Astrocyte (in vitro differentiated cells and primary cell): ENCODE results near the gene PGRMC2. TPM values are rescaled to one million over a fixed set of nuclear protein-coding genes. Genes with fewer than 3 reads are reported as not detected.

ENCODE experiments used
- DNase-seq: peaks from one replicate; pipeline ENCODE4 v3.0.0-alpha.2; 2010; ENCODE audit warnings: low read depth
- FAIRE-seq: peaks from 2 replicates; lab custom pipeline; 2011; peaks lifted over from hg19 to GRCh38; lab: Jason Lieb, UNC
- H2AFZ ChIP-seq: 2 replicates; pipeline ENCODE4 v1.6.0; 2012; ENCODE audit warnings: low read depth, low read length, inconsistent platforms
- H3K27ac ChIP-seq: 2 replicates; pipeline ENCODE4 v1.5.1; 2011; ENCODE audit warnings: low read depth, low read length, inconsistent platforms
- H3K27me3 ChIP-seq: 2 replicates; pipeline ENCODE4 v1.6.0; 2011; ENCODE audit warnings: low read length, inconsistent platforms; ENCODE audit not compliant: insufficient read depth
- H3K36me3 ChIP-seq: 2 replicates; pipeline ENCODE4 v1.5.1; 2011; ENCODE audit warnings: low read length, inconsistent platforms; ENCODE audit not compliant: insufficient read depth
- H3K4me1 ChIP-seq: 2 replicates; pipeline ENCODE4 v1.5.1; 2011; ENCODE audit warnings: low read length, inconsistent platforms; ENCODE audit not compliant: insufficient read depth
- H3K4me2 ChIP-seq: 2 replicates; pipeline ENCODE4 v1.6.0; 2012; ENCODE audit warnings: low read length, inconsistent platforms
- H3K4me3 ChIP-seq: 2 replicates; pipeline ENCODE4 v1.5.1; 2011; ENCODE audit warnings: low read depth, mild to moderate bottlenecking, low read length, inconsistent platforms; ENCODE audit not compliant: insufficient read depth
- H3K79me2 ChIP-seq: 2 replicates; pipeline ENCODE4 v1.6.0; 2012; ENCODE audit warnings: mild to moderate bottlenecking, low read length, inconsistent platforms; ENCODE audit not compliant: insufficient read depth
- H3K9ac ChIP-seq: 2 replicates; pipeline ENCODE4 v1.6.0; 2012; ENCODE audit warnings: mild to moderate bottlenecking, low read length, inconsistent platforms
- H3K9me3 ChIP-seq: 2 replicates; pipeline ENCODE4 v1.5.1; 2012; ENCODE audit warnings: low read depth, mild to moderate bottlenecking, low read length, inconsistent platforms; ENCODE audit not compliant: insufficient read depth
- H4K20me1 ChIP-seq: 2 replicates; pipeline ENCODE4 v1.6.0; 2012; ENCODE audit warnings: low read length, inconsistent platforms; ENCODE audit not compliant: insufficient read depth
- H3K27ac Mint-ChIP-seq: one replicate; pipeline ENCODE4 v1.8.0; 2021; ENCODE audit warnings: mild to moderate bottlenecking, mixed read lengths; ENCODE audit not compliant: unreplicated experiment
- H3K27me3 Mint-ChIP-seq: one replicate; pipeline ENCODE4 v1.8.0; 2021; ENCODE audit warnings: low read depth, mixed read lengths; ENCODE audit not compliant: unreplicated experiment
- H3K36me3 Mint-ChIP-seq: one replicate; pipeline ENCODE4 v1.8.0; 2021; ENCODE audit warnings: low read depth, mixed read lengths; ENCODE audit not compliant: unreplicated experiment
- H3K4me1 Mint-ChIP-seq: one replicate; pipeline ENCODE4 v1.8.0; 2021; ENCODE audit warnings: low read depth, mixed read lengths; ENCODE audit not compliant: unreplicated experiment
- H3K4me3 Mint-ChIP-seq: one replicate; pipeline ENCODE4 v1.8.0; 2021; ENCODE audit warnings: mild to moderate bottlenecking, moderate library complexity, mixed read lengths; ENCODE audit not compliant: unreplicated experiment
- H3K9me3 Mint-ChIP-seq: one replicate; pipeline ENCODE4 v1.8.0; 2021; ENCODE audit warnings: mild to moderate bottlenecking, mixed read lengths; ENCODE audit not compliant: unreplicated experiment
- EZH2 ChIP-seq: IDR thresholded peaks from 2 replicates; pipeline ENCODE4 v1.6.1; 2012; ENCODE audit warnings: mild to moderate bottlenecking, low read length, inconsistent platforms; ENCODE audit not compliant: insufficient read depth
- total RNA-seq: library from RNA; stranded (reverse); gene quantifications from 2 replicates; pipeline ENCODE4 v1.2.1, GENCODE V29; 2021
- TF ChIP-seq, protein P1 (sequence below): IDR thresholded peaks from 2 replicates; pipeline ENCODE4 v1.5.1; 2011; ENCODE audit warnings: low read depth, mild to moderate bottlenecking, inconsistent platforms, low read length, moderate library complexity; ENCODE audit not compliant: insufficient read depth

Gene PGRMC2
- total RNA-seq, 1 donor from 2014 or later = 158 TPM

DNA sequence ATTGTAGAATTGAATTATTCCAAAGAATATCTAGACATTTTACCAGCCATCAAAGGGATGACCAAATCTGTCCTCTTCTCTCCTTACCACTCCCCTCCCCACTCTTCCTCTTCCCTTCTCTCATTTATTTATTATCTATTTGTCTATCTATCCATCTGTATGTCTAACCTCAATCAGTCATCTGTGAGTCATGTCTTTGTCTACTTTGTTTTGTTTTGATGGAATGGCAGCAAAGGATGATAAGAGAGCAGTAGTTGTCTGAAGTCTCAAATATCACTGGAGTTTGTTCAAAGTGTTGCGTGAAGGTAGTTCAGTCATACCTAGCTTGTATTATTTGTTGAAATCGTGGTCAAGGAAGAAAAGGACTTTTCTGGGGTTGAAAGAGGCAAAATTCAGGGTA is 34.7 kb upstream of the PGRMC2 start:
- H3K9me3 ChIP-seq = no peaks in the 10 kb centered on the region
- Mint-ChIP-seq H3K4me3 (no peak overlapping the region), H3K27me3 (no peaks in the 10 kb centered on the region), H3K4me1 (no peaks in the 10 kb centered on the region), H3K9me3 (no peaks in the 10 kb centered on the region), H3K27ac (no peak overlapping the region), H3K36me3 (peaks cover 8% of the 10 kb centered on the region)
- H3K27ac ChIP-seq = peak overlapping the region; percentile 92
- no peak overlapping the region for H2AFZ ChIP-seq
- H3K4me1 ChIP-seq = peaks cover 30% of the 10 kb centered on the region
- H3K4me3 ChIP-seq = peak overlapping the region; percentile 22
- DNase-seq (peak; percentile 61), FAIRE-seq (peak; percentile 76)
- no peak for TF ChIP-seq EZH2
- TF ChIP-seq, protein P1, sequence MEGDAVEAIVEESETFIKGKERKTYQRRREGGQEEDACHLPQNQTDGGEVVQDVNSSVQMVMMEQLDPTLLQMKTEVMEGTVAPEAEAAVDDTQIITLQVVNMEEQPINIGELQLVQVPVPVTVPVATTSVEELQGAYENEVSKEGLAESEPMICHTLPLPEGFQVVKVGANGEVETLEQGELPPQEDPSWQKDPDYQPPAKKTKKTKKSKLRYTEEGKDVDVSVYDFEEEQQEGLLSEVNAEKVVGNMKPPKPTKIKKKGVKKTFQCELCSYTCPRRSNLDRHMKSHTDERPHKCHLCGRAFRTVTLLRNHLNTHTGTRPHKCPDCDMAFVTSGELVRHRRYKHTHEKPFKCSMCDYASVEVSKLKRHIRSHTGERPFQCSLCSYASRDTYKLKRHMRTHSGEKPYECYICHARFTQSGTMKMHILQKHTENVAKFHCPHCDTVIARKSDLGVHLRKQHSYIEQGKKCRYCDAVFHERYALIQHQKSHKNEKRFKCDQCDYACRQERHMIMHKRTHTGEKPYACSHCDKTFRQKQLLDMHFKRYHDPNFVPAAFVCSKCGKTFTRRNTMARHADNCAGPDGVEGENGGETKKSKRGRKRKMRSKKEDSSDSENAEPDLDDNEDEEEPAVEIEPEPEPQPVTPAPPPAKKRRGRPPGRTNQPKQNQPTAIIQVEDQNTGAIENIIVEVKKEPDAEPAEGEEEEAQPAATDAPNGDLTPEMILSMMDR = no peak
- H3K4me2 ChIP-seq = peak overlapping the region; percentile 70
- H3K79me2 ChIP-seq = no peaks in the 10 kb centered on the region
- H3K36me3 ChIP-seq = no peaks in the 10 kb centered on the region
- H3K9ac ChIP-seq = peak overlapping the region; percentile 66
- H4K20me1 ChIP-seq = no peaks in the 10 kb centered on the region
- H3K27me3 ChIP-seq = no peaks in the 10 kb centered on the region

DNA sequence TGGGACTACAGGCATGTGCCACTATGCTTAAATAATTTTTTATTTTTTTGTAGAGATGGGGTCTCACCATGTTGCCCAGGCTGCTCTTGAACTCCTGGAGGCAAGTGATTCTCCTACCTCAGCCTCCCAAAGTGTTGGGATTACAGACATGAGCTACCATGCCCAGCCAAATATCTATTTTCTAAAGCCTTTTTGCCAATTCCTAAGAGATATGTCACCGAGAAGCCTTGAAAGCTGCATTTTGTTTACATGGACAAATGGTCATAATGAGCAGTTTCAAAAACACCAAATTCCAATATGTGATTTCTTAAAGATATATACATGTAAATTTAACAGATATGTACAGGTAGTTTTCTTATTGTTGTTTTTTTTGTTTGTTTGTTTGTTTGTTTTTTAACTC is 33.0 kb upstream of the PGRMC2 start:
- H3K4me1 ChIP-seq = peaks cover 30% of the 10 kb centered on the region

More for the DNA sequence above, 33.0 kb upstream of the PGRMC2 start:
- H3K27ac ChIP-seq = peak overlapping the region; percentile 92
- peaks cover 4% of the 10 kb centered on the region for H3K4me1 Mint-ChIP-seq
- H3K9me3 Mint-ChIP-seq = no peaks in the 10 kb centered on the region
- DNase-seq (no peak), FAIRE-seq (no peak)
- H3K9me3 ChIP-seq = no peaks in the 10 kb centered on the region
- no peaks in the 10 kb centered on the region for H3K27me3 Mint-ChIP-seq
- H3K79me2 ChIP-seq = no peaks in the 10 kb centered on the region
- TF ChIP-seq, protein P1 = no peak
- TF ChIP-seq EZH2 = no peak
- peak overlapping the region; percentile 24 for H3K9ac ChIP-seq
- H3K27me3 ChIP-seq = no peaks in the 10 kb centered on the region
- peak overlapping the region; percentile 21 for H3K27ac Mint-ChIP-seq
- H3K36me3 ChIP-seq = no peaks in the 10 kb centered on the region
- H3K4me2 ChIP-seq = peak overlapping the region; percentile 70
- no peak overlapping the region for H3K4me3 ChIP-seq
- no peak overlapping the region for H3K4me3 Mint-ChIP-seq
- H2AFZ ChIP-seq = no peak overlapping the region
- H3K36me3 Mint-ChIP-seq = peaks cover 6% of the 10 kb centered on the region
- no peaks in the 10 kb centered on the region for H4K20me1 ChIP-seq
